HepG2 (cell line): ENCODE results near the gene CARD16. TPM values are rescaled to one million over a fixed set of nuclear protein-coding genes. Genes with fewer than 3 reads are reported as not detected.
A peak's percentile ranks its signal among the peaks of the same experiment; 100 is the strongest.

Experiments
- ASH2L ChIP-seq: fragments of 300-600, 200-600 bp; sonication (generic); IDR thresholded peaks from 2 replicates; pipeline ENCODE4 v1.7.0; 2017; ENCODE audit warnings: low read depth, mild to moderate bottlenecking, moderate library complexity, mixed read lengths, low read length; ENCODE audit not compliant: insufficient read length
- DNMT3B ChIP-seq: conservative IDR thresholded peaks from 2 replicates; pipeline ENCODE4 v1.6.1; 2016; ENCODE audit warnings: missing biosample characterization, control low read depth
- FOXC1 ChIP-seq: sonication (generic); formaldehyde crosslinking; IDR thresholded peaks from 2 replicates; pipeline ENCODE4 v1.8.0; 2022; ENCODE audit warnings: mild to moderate bottlenecking, missing genetic modification reagents, borderline replicate concordance
- FOXM1 ChIP-seq: sonication (generic); formaldehyde crosslinking; IDR thresholded peaks from 2 replicates; pipeline ENCODE4 v1.5.0; 2020; ENCODE audit warnings: missing genetic modification reagents
- GABPA ChIP-seq, 2 experiments: IDR thresholded peaks; 2 replicates each; pipeline ENCODE4 v1.6.1; 2011 to 2016; ENCODE audit warnings: low read depth in 2 of 2, low read length in 1 of 2, missing biosample characterization in 1 of 2, missing genetic modification characterization in 1 of 2
- HCFC1 ChIP-seq: fragments of 150-350 bp; IDR thresholded peaks from 2 replicates; pipeline ENCODE4 v1.6.1; 2014; ENCODE audit warnings: low read depth, low read length
- NFE2 ChIP-seq: sonication (generic); formaldehyde crosslinking; IDR thresholded peaks from 2 replicates; pipeline ENCODE4 v1.4.0; 2020; ENCODE audit warnings: missing genetic modification reagents
- NFIB ChIP-seq: sonication (generic); formaldehyde crosslinking; IDR thresholded peaks from 2 replicates; pipeline ENCODE4 v1.9.0; 2021; ENCODE audit warnings: missing genetic modification reagents, mild to moderate bottlenecking, borderline replicate concordance
- THYN1 ChIP-seq: sonication (generic); formaldehyde crosslinking; IDR thresholded peaks from 2 replicates; pipeline ENCODE4 v1.8.1; 2023; ENCODE audit warnings: low read depth, mild to moderate bottlenecking, moderate library complexity, missing genetic modification reagents, borderline replicate concordance
- ZBTB10 ChIP-seq: sonication (generic); formaldehyde crosslinking; IDR thresholded peaks from 2 replicates; pipeline ENCODE4 v1.4.0; 2020; ENCODE audit warnings: missing genetic modification reagents, borderline replicate concordance
- ZNF280B ChIP-seq: sonication (generic); formaldehyde crosslinking; IDR thresholded peaks from 2 replicates; pipeline ENCODE4 v1.5.0; 2020; ENCODE audit warnings: missing genetic modification reagents, mild to moderate bottlenecking, borderline replicate concordance
- ZNF329 ChIP-seq: sonication (generic); formaldehyde crosslinking; IDR thresholded peaks from 2 replicates; pipeline ENCODE4 v1.9.0; 2021; ENCODE audit warnings: low read depth, mild to moderate bottlenecking, missing genetic modification reagents
- ZNF512B ChIP-seq: sonication (generic); formaldehyde crosslinking; IDR thresholded peaks from 2 replicates; pipeline ENCODE4 v1.5.1; 2020; ENCODE audit warnings: missing genetic modification reagents, mild to moderate bottlenecking, borderline replicate concordance
- ZNF546 ChIP-seq: sonication (generic); formaldehyde crosslinking; conservative IDR thresholded peaks from 2 replicates; pipeline ENCODE4 v1.8.1; 2023; ENCODE audit warnings: mild to moderate bottlenecking, missing genetic modification reagents
- ZNF550 ChIP-seq: sonication (generic); formaldehyde crosslinking; IDR thresholded peaks from 2 replicates; pipeline ENCODE4 v1.4.0; 2020; ENCODE audit warnings: mild to moderate bottlenecking, missing genetic modification reagents, borderline replicate concordance
- ZNF557 ChIP-seq: sonication (generic); formaldehyde crosslinking; IDR thresholded peaks from 2 replicates; pipeline ENCODE4 v1.4.0; 2020; ENCODE audit warnings: missing genetic modification reagents
- ZSCAN31 ChIP-seq: sonication (generic); formaldehyde crosslinking; IDR thresholded peaks from 2 replicates; pipeline ENCODE4 v1.5.0; 2020; ENCODE audit warnings: low read depth, mild to moderate bottlenecking, missing genetic modification reagents
- ZXDC ChIP-seq: sonication (generic); formaldehyde crosslinking; IDR thresholded peaks from 2 replicates; pipeline ENCODE4 v1.5.0; 2020; ENCODE audit warnings: mild to moderate bottlenecking, missing genetic modification reagents
- polyA plus RNA-seq, 8 experiments: library from polyadenylated mRNA; depleted of rRNA in 3 of 8; stranded (reverse) in 7 of 8; unstranded in 1 of 8; fragments of >200 nt; fragmentation: Illumina TruSeq in 4 of 8; extraction: Trizol in 4 of 8; gene quantifications; 2 replicates each; pipeline versions ENCODE4 v1.2.1 to v1.2.3, GENCODE V29; 2011 to 2016; ENCODE audit warnings: low read depth in 4 of 8, missing spikeins in 1 of 8, mixed read lengths in 1 of 8; ENCODE audit not compliant: insufficient read depth in 1 of 8
- total RNA-seq, 5 experiments: library from RNA; depleted of rRNA; stranded (reverse); fragments of >200 nt; fragmentation: Illumina TruSeq; extraction: Trizol; gene quantifications; 2 replicates each; pipeline ENCODE4 v1.2.3, GENCODE V29; 2016; ENCODE audit warnings: low read depth in 1 of 5

CARD16 gene
- total and polyA plus RNA-seq, 2 of the 13 experiments (the other 11 are each of a cell fraction or from before 2014, with no cell fraction given) = 0.34 TPM; not detected in 1

GRCh38 chr11:105051559-105051958, 6.4 kb upstream of the CARD16 start (continued):
- TF ChIP-seq ZXDC (CRISPR knock-in tag) (no peak), ZNF550 (CRISPR knock-in tag) (no peak), FOXM1 (no peak), ZBTB10 (CRISPR knock-in tag) (no peak), ASH2L (peak; percentile 50), DNMT3B (no peak), GABPA (IDR thresholded peaks at IDR 0.05; ENCODE audit: low read depth, low read length) (no peak), GABPA (CRISPR knock-in tag; IDR thresholded peaks at IDR 0.05; ENCODE audit: low read depth) (no peak), ZSCAN31 (no peak), NFE2 (CRISPR knock-in tag) (no peak), THYN1 (CRISPR knock-in tag) (no peak), ZNF557 (no peak), ZNF280B (CRISPR knock-in tag) (no peak), FOXC1 (CRISPR knock-in tag) (no peak), ZNF546 (CRISPR knock-in tag) (no peak), ZNF512B (CRISPR knock-in tag) (no peak), HCFC1 (no peak), ZNF329 (no peak), NFIB (CRISPR knock-in tag) (no peak)
